GM18526 (cell line): ENCODE results near the gene WIPF2.

Experiments used
- POLR2A ChIP-seq: IDR thresholded peaks from 3 replicates; pipeline ENCODE4 v1.6.1; 2011; ENCODE audit not compliant: insufficient read length; ENCODE audit errors: extremely low read depth

The WIPF2 gene

GRCh38 chr17:40241252-40241834 lies 22.2 kb downstream of the WIPF2 start:
- TF ChIP-seq POLR2A: no peak

- TF ChIP-seq POLR2A: no peak
These were observed 23.7 kb downstream of the WIPF2 start for GRCh38 chr17:40242774-40243173.

- TF ChIP-seq POLR2A: no peak
These were observed 24.7 kb downstream of the WIPF2 start for GRCh38 chr17:40243761-40244160.

DNA sequence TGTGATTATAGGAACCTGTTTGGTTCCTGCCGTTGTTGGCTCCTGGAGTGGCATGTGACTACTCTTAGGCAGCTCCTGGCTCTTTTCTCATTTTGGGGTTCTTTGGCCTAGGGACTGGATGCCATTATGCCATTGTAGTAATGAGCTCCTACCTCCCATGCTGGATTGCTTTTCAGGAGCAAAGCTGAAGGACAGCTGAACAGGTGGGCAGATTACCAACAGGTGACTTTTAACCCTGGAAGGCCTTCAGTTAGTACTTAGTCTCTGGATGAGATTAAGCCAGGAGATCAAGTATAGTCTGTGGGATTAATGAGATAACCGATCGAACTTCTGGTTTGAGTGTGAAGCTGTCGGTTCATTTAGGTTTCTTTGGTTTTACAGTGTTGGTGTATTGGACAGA lies 25.2 kb downstream of the WIPF2 start:
- TF ChIP-seq POLR2A: no peak

DNA sequence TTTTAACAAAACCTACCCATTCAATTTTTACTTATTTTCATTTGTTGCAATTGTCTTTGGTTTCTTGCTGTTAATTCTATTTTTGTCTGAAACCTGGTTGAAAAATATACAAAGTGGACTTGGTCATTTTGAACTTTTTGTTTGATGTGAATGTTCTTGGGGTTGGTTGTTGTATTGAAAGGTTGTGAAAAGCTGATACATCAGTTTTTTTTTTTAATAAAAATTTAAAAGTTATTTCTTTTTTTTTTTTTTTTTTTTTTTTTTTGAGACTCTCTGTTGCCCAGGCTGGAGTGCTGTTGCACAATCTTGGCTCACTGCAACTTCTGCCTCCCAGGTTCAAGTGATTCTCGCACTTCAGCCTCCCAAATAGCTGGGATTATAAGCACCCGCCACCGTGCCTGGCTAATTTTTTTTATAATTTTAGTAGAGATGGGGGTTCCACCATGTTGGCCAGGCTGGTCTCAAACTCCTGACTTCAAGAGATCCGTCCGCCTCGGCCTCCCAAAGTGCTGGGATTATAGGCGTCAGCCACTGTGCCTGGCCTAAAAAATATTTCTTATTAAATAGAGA lies 28.9 kb downstream of the WIPF2 start:
- no peak for TF ChIP-seq POLR2A

DNA sequence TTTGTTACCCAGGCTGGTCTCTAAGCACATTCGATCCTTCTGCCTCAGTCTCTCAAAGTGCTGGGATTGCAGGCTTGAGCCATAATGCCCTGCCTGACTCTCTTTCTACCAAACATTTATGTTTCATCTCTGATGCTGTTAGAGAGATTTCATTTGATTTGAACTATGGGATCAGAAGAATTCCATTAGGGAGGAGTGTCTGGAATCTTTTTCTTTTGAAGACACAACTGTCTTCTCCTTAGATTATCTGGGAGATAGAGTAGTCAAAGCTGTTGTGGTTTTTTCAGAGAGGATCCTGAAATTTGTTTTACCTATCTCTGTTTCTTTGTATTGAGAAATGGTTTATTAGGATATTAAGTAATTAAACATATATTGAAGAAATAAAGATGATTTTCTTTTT lies 29.4 kb downstream of the WIPF2 start:
- TF ChIP-seq POLR2A: no peak

DNA sequence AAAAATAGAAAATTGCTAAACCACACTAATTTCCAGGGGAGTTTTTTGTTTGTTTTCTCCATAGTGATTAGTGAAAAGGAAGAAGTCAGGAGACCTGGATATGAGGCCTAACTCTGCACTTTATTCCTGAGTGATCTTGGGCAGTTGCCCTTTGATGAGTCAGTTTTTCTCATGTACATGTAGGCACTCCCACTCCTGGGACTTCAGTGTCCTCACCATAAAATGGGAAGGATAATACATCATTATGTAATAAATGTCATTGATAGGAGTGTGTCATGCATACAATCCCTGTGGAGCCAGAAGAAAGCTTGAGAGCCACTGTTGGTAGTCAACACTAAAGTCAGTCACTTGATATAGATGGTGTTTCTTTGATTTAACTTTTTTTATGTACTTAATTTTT lies 32.5 kb downstream of the WIPF2 start:
- TF ChIP-seq POLR2A: no peak

GRCh38 chr17:40253565-40253964 lies 34.5 kb downstream of the WIPF2 start:
- no peak for TF ChIP-seq POLR2A

DNA sequence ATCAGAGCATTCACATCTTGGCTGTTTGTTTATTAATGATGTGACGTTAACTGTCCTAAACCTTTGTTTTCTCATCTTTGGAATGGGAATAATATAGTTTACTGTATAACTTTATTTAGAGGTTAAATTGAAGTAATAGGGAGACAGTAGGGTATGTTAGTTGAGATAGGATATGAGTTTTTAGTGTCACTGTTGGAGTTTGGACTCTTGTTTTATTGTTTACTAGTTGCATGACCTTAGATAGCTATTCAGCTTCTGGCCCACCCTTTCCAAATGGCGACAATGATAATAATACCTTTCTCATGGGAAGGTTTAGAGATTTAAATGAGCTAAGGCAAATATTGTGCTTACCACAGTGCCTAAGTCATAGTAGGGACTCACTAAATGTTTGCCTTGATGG lies 40.4 kb downstream of the WIPF2 start:
- no peak for TF ChIP-seq POLR2A

DNA sequence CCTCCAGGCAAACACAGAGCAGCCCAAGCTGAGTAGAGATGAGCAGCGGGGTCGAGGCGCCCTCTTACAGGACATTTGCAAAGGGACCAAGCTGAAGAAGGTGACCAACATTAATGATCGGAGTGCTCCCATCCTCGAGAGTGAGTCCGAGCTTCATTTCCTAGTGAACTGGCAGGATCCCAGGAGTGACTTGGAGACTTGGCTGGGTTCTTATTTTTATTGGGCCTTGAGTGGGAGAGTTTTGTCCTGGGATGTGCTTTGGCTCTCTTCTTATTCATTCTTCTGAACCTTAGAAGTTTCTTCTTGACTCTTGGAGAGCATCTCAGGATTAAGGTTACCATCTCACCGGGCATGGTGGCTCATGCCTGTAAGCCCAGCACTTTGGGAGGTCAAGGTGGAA lies 41.4 kb downstream of the WIPF2 start:
- TF ChIP-seq POLR2A: no peak

DNA sequence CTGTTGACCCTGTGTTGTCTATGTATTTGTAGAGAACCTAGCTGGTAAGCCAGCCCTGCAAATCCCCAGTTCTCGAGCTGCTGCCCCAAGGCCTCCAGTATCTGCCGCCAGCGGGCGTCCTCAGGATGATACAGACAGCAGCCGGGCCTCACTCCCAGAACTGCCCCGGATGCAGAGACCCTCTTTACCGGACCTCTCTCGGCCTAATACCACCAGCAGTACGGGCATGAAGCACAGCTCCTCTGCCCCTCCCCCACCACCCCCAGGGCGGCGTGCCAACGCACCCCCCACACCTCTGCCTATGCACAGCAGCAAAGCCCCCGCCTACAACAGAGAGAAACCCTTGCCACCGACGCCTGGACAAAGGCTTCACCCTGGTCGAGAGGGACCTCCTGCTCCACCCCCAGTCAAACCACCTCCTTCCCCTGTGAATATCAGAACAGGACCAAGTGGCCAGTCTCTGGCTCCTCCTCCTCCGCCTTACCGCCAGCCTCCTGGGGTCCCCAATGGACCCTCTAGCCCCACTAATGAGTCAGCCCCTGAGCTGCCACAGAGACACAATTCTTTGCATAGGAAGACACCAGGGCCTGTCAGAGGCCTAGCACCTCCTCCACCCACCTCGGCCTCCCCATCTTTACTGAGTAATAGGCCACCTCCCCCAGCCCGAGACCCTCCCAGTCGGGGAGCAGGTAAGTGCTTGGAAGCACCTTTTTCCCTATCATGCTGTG lies 45.5 kb downstream of the WIPF2 start:
- TF ChIP-seq POLR2A: no peak

- TF ChIP-seq POLR2A: no peak
These were observed 46.2 kb downstream of the WIPF2 start for GRCh38 chr17:40265337-40265736.

- no peak for TF ChIP-seq POLR2A
These were observed 47.8 kb downstream of the WIPF2 start for GRCh38 chr17:40266882-40267281.

DNA sequence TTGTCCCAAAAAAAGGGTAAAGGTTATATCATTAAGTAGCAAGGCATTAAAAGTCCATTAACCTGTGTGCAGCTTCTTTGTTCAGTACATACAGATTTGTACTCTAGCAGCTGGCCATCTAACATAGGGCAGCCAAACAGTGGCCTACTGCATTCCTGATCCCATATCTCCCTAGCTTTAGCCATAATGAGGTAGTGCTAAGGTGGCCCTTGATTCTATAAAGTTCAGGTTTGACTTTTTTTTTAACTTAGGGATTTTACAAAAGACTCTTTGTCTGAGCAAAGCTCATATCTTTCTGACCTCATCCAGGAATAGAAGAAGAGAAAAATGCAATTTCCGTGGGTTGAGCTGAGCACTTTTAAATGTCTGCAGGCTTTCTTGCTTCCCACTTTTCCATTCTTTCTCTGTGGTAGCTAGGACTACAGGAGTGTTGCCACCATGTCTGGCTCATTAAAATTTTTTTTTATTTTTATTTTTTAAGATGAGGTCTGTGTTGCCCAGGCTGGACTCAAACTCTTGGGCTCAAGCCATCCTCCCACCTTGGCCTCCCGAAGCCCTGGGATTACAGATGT lies 49.1 kb downstream of the WIPF2 start:
- TF ChIP-seq POLR2A: no peak

- no peak for TF ChIP-seq POLR2A
These were observed 59.3 kb downstream of the WIPF2 start for GRCh38 chr17:40278414-40278813.

- TF ChIP-seq POLR2A: no peak
These were observed 60.3 kb downstream of the WIPF2 start for GRCh38 chr17:40279402-40279801.

DNA sequence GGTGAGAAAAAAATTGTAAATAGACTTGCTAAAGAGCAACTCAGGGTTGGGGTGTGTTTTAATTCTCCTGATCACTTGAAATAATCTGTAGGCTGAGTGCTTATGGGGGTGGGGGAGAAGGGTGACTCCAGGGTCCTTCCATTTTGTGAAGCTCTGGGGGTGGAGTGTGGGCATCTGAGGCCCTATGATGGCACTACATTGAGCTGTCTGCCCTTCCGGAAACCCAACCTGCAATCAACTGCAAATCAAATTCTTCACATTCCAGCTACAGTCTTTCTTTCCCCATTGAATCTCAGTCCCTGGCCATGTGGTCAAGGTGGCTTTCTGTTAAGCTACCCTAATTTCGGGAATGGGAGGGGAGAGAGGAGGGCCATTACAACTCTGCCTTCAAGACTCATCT lies 62.6 kb downstream of the WIPF2 start:
- TF ChIP-seq POLR2A: no peak

- no peak for TF ChIP-seq POLR2A
These were observed 64.6 kb downstream of the WIPF2 start for GRCh38 chr17:40283662-40284061.
